HS-5 (cell line): ENCODE results near the gene PIGA.
"Not testable (repeated sequence)": the region's sequence is repeated elsewhere in the genome, so short reads cannot be mapped to it uniquely, and the experiment has no call there.

ENCODE experiments used
- DNase-seq: peaks from one replicate; pipeline ENCODE4 v3.0.0-alpha.2; 2012; ENCODE audit warnings: low read depth

Gene PIGA

GRCh38 chrX:15321447-15321846 is 13.9 kb downstream of the PIGA start:
- DNase-seq = no peak

- no peak for DNase-seq
Measured at GRCh38 chrX:15320297-15320696, 15.0 kb downstream of the PIGA start.

GRCh38 chrX:15319075-15319474 is 16.2 kb downstream of the PIGA start:
- DNase-seq = no peak

- no peak for DNase-seq
Measured at GRCh38 chrX:15315509-15315908, 19.8 kb downstream of the PIGA start, which contains the start of gene ASB11. Gene ASB11, minus strand, starts transcription at chrX:15315640. Its CDS starts 35 bp downstream, at chrX:15315605.

- no peak for DNase-seq
Measured at GRCh38 chrX:15314472-15314871, 20.9 kb downstream of the PIGA start.

- DNase-seq = no peak
Measured at GRCh38 chrX:15311119-15311518, 24.2 kb downstream of the PIGA start.

- no peak for DNase-seq
Measured at GRCh38 chrX:15310117-15310516, 25.2 kb downstream of the PIGA start.

GRCh38 chrX:15305899-15306298 is 29.4 kb downstream of the PIGA start:
- not testable (repeated sequence) for DNase-seq

GRCh38 chrX:15301924-15302323 is 33.4 kb downstream of the PIGA start:
- no peak for DNase-seq

- DNase-seq = no peak
Measured at GRCh38 chrX:15299941-15300851, 35.1 kb downstream of the PIGA start.

- no peak for DNase-seq
Measured at GRCh38 chrX:15298780-15299179, 36.5 kb downstream of the PIGA start.

- DNase-seq = no peak
Measured at GRCh38 chrX:15298201-15298600, 37.1 kb downstream of the PIGA start.

GRCh38 chrX:15293451-15293850 is 41.9 kb downstream of the PIGA start:
- DNase-seq = no peak

- peak; percentile 36 for DNase-seq
Measured at GRCh38 chrX:15292861-15293260, 42.5 kb downstream of the PIGA start.

GRCh38 chrX:15277604-15278003 is 57.7 kb downstream of the PIGA start:
- DNase-seq = no peak

GRCh38 chrX:15274946-15275345 is 60.4 kb downstream of the PIGA start:
- DNase-seq = no peak

- not testable (repeated sequence) for DNase-seq
Measured at GRCh38 chrX:15273275-15273674, 62.0 kb downstream of the PIGA start.

- DNase-seq = no peak
Measured at GRCh38 chrX:15271757-15272156, 63.6 kb downstream of the PIGA start.

- DNase-seq = peak; percentile 40
Measured at GRCh38 chrX:15269618-15270521, 65.5 kb downstream of the PIGA start, which contains the start of gene ASB9. Gene ASB9, minus strand, starts transcription at chrX:15270083. Its CDS starts 209 bp downstream, at chrX:15269874.
